Measurements from ENCODE around the gene ATXN10. TPM values are rescaled to one million over a fixed set of nuclear protein-coding genes. Genes with fewer than 3 reads are reported as not detected.

Gene ATXN10
- total and polyA plus RNA-seq, 10 of the 15 experiments (the other 5 are each of a cell fraction or from before 2014, with no cell fraction given): 29.2 to 249 (median 146) TPM

DNA sequence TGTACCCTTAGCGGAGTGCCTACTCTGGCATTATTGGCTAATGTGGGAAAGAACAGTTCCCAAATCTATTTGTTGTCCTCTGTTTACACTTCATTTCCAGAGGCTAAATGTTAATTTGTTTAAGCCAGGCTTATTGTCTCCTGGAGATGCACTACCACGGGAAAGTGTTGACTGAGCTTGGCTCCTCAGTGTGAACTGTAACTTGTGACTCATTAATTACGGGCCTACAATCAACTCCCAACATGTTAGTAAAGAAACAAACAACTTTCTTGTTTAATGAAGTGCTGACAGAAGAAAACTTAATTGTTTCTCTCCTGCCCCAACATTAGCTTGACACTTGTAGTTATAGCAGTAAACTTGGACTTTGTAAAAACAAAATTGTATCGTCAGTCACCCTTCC lies 130.4 kb downstream of the ATXN10 start:
- CTCF ChIA-PET: no interaction called here
- Histone ChIP-seq H3K27me3 (replicated peaks in 1 of 2; ENCODE audit: control insufficient read depth in 2 of 2, insufficient read depth in 2 of 2, low read length in 1 of 2) (no peaks in the 10 kb centered on the region), H4K20me1 (ENCODE audit: control insufficient read depth, insufficient read depth) (no peaks in the 10 kb centered on the region), H3K4me2 (ENCODE audit: control insufficient read depth, insufficient read depth) (no peak overlapping the region), H3K9me3 (replicated peaks; ENCODE audit: control insufficient read depth, insufficient read depth, low read length) (no peaks in the 10 kb centered on the region; the same call in none of the 3 replicates), H3K27ac (ENCODE audit: control insufficient read depth, insufficient read depth) (no peak overlapping the region), H3K9ac (ENCODE audit: control insufficient read depth, insufficient read depth, low read length) (no peak overlapping the region), H3K4me3 (no peak overlapping the region), H3K79me2 (ENCODE audit: control insufficient read depth, insufficient read depth, low read length) (no peaks in the 10 kb centered on the region), H3K4me1 (ENCODE audit: control insufficient read depth, insufficient read depth, low read length) (no peaks in the 10 kb centered on the region), H2AFZ (ENCODE audit: control insufficient read depth, low read depth, low read length) (no peak overlapping the region), H3K36me3 (ENCODE audit: control insufficient read depth in 2 of 2, insufficient read depth in 2 of 2, low read length in 1 of 2) (peaks cover 0 to 4% of the 10 kb centered on the region in 2 experiments; a peak in 2 of 4 replicates)
- intact Hi-C loops (cut with micrococcal nuclease; ENCODE audit: unreplicated experiment): no loop called here
- in situ Hi-C loops (cut with MboI): no loop called here
- ATAC-seq (no peak), DNase-seq (ENCODE audit: low read depth, low spot score) (no peak), FAIRE-seq (no peak)
- no TSS peak for BruUV-seq (replicated peaks)
- SMC1A ChIA-PET (ENCODE audit: uncharacterized antibody, unreplicated experiment): interaction anchor here (1.6 kb wide), 1 partner anchor 16 kb away, joined by 3 read pairs; no protein-coding TSS in a partner anchor
- POLR2A ChIA-PET: no interaction called here
- WGBS (ENCODE audit: insufficient coverage, insufficient replicate concordance, low lambda C conversion rate, missing lambda C conversion rate): 100% methylated on average over 4 of the region's 4 CpGs
- RAD21 ChIA-PET (ENCODE audit: unreplicated experiment): no interaction called here
- TF ChIP-seq ATF7 (IDR thresholded peaks at IDR 0.05; ENCODE audit: low read depth) (no peak), RB1 (IDR thresholded peaks at IDR 0.05; ENCODE audit: borderline replicate concordance) (no peak), SPI1 (IDR thresholded peaks at IDR 0.05; ENCODE audit: borderline replicate concordance, insufficient read depth, low read depth, low read length) (no peak), KDM1A (IDR thresholded peaks at IDR 0.05; ENCODE audit: borderline replicate concordance) (no peak), RAD51 (IDR thresholded peaks at IDR 0.05) (no peak), JUND (IDR thresholded peaks at IDR 0.05; ENCODE audit: low read depth, low read length) (no peak)
- TF ChIP-seq, protein P1, sequence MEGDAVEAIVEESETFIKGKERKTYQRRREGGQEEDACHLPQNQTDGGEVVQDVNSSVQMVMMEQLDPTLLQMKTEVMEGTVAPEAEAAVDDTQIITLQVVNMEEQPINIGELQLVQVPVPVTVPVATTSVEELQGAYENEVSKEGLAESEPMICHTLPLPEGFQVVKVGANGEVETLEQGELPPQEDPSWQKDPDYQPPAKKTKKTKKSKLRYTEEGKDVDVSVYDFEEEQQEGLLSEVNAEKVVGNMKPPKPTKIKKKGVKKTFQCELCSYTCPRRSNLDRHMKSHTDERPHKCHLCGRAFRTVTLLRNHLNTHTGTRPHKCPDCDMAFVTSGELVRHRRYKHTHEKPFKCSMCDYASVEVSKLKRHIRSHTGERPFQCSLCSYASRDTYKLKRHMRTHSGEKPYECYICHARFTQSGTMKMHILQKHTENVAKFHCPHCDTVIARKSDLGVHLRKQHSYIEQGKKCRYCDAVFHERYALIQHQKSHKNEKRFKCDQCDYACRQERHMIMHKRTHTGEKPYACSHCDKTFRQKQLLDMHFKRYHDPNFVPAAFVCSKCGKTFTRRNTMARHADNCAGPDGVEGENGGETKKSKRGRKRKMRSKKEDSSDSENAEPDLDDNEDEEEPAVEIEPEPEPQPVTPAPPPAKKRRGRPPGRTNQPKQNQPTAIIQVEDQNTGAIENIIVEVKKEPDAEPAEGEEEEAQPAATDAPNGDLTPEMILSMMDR (IDR thresholded peaks at IDR 0.05 in 2 of 3, conservative IDR thresholded peaks at IDR 0.05 in 1 of 3; ENCODE audit: control insufficient read depth in 2 of 3, extremely low read depth in 1 of 3, insufficient read depth in 1 of 3, low read depth in 3 of 3, low read length in 3 of 3): no peak

Measured in GM12878 (cell line).